Endothelial cell of umbilical vein (primary cell): ENCODE measurements around the gene NTN5. TPM values are rescaled to one million over a fixed set of nuclear protein-coding genes. Genes with fewer than 3 reads are reported as not detected.

Source experiments
- BruUV-seq: library from RNA; stranded (reverse); fragments of 400-500 nt; replicated peaks from 2 replicates; lab custom pipeline; 2021; lab: Mats Ljungman, UMichigan
- CTCF ChIA-PET: fragments of 300-600, 350-600 bp; sonication (Branson Sonifier 250); formaldehyde crosslinking; loops from one replicate; lab custom pipeline; 2021; ENCODE audit warnings: antibody characterized with exemption, inconsistent platforms; lab: Charles Lee
- POLR2A ChIA-PET: fragments of 300-600, 350-600 bp; sonication (Branson Sonifier 250); formaldehyde crosslinking; loops from one replicate; lab custom pipeline; 2021; ENCODE audit warnings: antibody characterized with exemption, inconsistent platforms; lab: Charles Lee
- DNase-seq: peaks from one replicate; pipeline ENCODE4 v3.0.0-alpha.2; 2011; ENCODE audit warnings: low read depth, low spot score
- FAIRE-seq: peaks from 2 replicates; lab custom pipeline; 2011; peaks lifted over from hg19 to GRCh38; lab: Jason Lieb, UNC
- H2AFZ ChIP-seq: 2 replicates; pipeline ENCODE4 v1.6.0; 2012; ENCODE audit warnings: low read depth, low read length, control low read depth, inconsistent platforms
- H3K27ac ChIP-seq: 2 replicates; pipeline ENCODE4 v1.5.1; 2011; ENCODE audit warnings: low read depth, mild to moderate bottlenecking, control low read depth, low read length, moderate library complexity; ENCODE audit not compliant: insufficient read depth
- H3K27me3 ChIP-seq, 2 experiments: 2 replicates each; pipeline versions ENCODE4 v1.6.0 to v1.6.1; 2011; ENCODE audit warnings: low read length in 2 of 2, mixed read lengths in 1 of 2; ENCODE audit not compliant: control insufficient read depth in 2 of 2, insufficient read depth in 2 of 2
- H3K36me3 ChIP-seq, 2 experiments: 2 replicates in 1 of 2; 3 replicates in 1 of 2; pipeline ENCODE4 v1.5.1; 2011; ENCODE audit warnings: low read length in 2 of 2, mild to moderate bottlenecking in 1 of 2, moderate library complexity in 1 of 2; ENCODE audit not compliant: control insufficient read depth in 2 of 2, insufficient read depth in 2 of 2; ENCODE audit errors: extremely low read depth in 1 of 2
- H3K4me1 ChIP-seq: 3 replicates; pipeline ENCODE4 v1.5.1; 2011; ENCODE audit warnings: mild to moderate bottlenecking, low read length; ENCODE audit not compliant: control insufficient read depth, insufficient read depth; ENCODE audit errors: extremely low read depth
- H3K4me2 ChIP-seq: 2 replicates; pipeline ENCODE4 v1.6.1; 2011; ENCODE audit warnings: low read length, control low read depth, mixed read lengths; ENCODE audit not compliant: insufficient read depth
- H3K4me3 ChIP-seq, 3 experiments: fragments of 200-600 bp in 1 of 3; sonication (generic), shearing (Covaris generic) in 1 of 3; replicated peaks in 1 of 3; 2 replicates each; pipeline ENCODE4 v1.5.1; 2011 to 2016; ENCODE audit warnings: control low read depth in 3 of 3, low read length in 3 of 3, mild to moderate bottlenecking in 2 of 3, inconsistent platforms in 1 of 3, low read depth in 1 of 3, moderate library complexity in 1 of 3; ENCODE audit not compliant: insufficient read depth in 1 of 3
- H3K79me2 ChIP-seq: 2 replicates; pipeline ENCODE4 v1.6.0; 2012; ENCODE audit warnings: low read length, inconsistent platforms; ENCODE audit not compliant: control insufficient read depth, insufficient read depth
- H3K9ac ChIP-seq: replicated peaks from 2 replicates; pipeline ENCODE3; 2011; ENCODE audit warnings: low read length, control low read depth; ENCODE audit not compliant: insufficient read depth; ENCODE audit errors: extremely low read depth
- H3K9me1 ChIP-seq: replicated peaks from 3 replicates; pipeline ENCODE4 v1.6.0; 2011; ENCODE audit warnings: mild to moderate bottlenecking, low read length; ENCODE audit not compliant: control insufficient read depth, insufficient read depth; ENCODE audit errors: extremely low read depth
- H3K9me3 ChIP-seq: replicated peaks from 2 replicates; pipeline ENCODE4 v1.5.1; 2012; ENCODE audit warnings: low read length, inconsistent platforms; ENCODE audit not compliant: control insufficient read depth, insufficient read depth
- H4K20me1 ChIP-seq: replicated peaks from 2 replicates; pipeline ENCODE3; 2011; ENCODE audit warnings: mild to moderate bottlenecking, low read length; ENCODE audit not compliant: control insufficient read depth, insufficient read depth; ENCODE audit errors: extremely low read depth
- EZH2 ChIP-seq: IDR thresholded peaks from 2 replicates; pipeline ENCODE4 v1.6.1; 2012; ENCODE audit warnings: borderline replicate concordance, low read depth, mild to moderate bottlenecking, moderate library complexity, low read length, inconsistent platforms; ENCODE audit not compliant: severe bottlenecking
- FOS ChIP-seq: IDR thresholded peaks from 2 replicates; pipeline ENCODE4 v1.6.1; 2011; ENCODE audit warnings: mild to moderate bottlenecking, low read length, moderate library complexity, borderline replicate concordance; ENCODE audit not compliant: insufficient read depth
- GATA2 ChIP-seq: IDR thresholded peaks from 2 replicates; pipeline ENCODE4 v1.7.0; 2011; ENCODE audit warnings: low read depth, mild to moderate bottlenecking, moderate library complexity, mixed read lengths, low read length; ENCODE audit not compliant: insufficient read length, insufficient read depth
- JUN ChIP-seq: IDR thresholded peaks from 2 replicates; pipeline ENCODE4 v1.6.1; 2011; ENCODE audit warnings: borderline replicate concordance, low read depth; ENCODE audit not compliant: insufficient read length, insufficient read depth
- MYC ChIP-seq: IDR thresholded peaks from one replicate; pipeline ENCODE4 v1.6.1; 2011; ENCODE audit warnings: mild to moderate bottlenecking, low read depth, low read length
- POLR2A ChIP-seq: IDR thresholded peaks from 2 replicates; pipeline ENCODE4 v1.6.1; 2012; ENCODE audit warnings: low read depth, mild to moderate bottlenecking, control low read depth, low read length
- POLR2AphosphoS5 ChIP-seq: IDR thresholded peaks from 2 replicates; pipeline ENCODE4 v1.6.1; 2012; ENCODE audit warnings: low read depth, mild to moderate bottlenecking, control low read depth, low read length, moderate library complexity; ENCODE audit not compliant: insufficient read depth
- dilution Hi-C: fragments of 300-500 bp; cut with MboI; formaldehyde crosslinking; loops from one replicate; pipeline ENCODE4 v1.15.0; 2019; ENCODE audit warnings: low sequenced_read_pairs; ENCODE audit not compliant: extremely low pct_ligation_motif_present
- intact Hi-C: fragments of 100-400 bp; cut with micrococcal nuclease; formaldehyde crosslinking; loops from one replicate; pipeline ENCODE4 v1.10.0; 2022
- polyA plus RNA-seq, 4 experiments: library from polyadenylated mRNA; depleted of rRNA in 3 of 4; stranded (reverse) in 3 of 4; unstranded in 1 of 4; fragments of >200 nt; gene quantifications; 2 replicates each; pipeline versions ENCODE4 v1.2.1 to v1.2.3, GENCODE V29; 2011 to 2012; ENCODE audit warnings: missing spikeins in 1 of 4
- total RNA-seq: library from RNA; stranded (reverse); gene quantifications from 2 replicates; pipeline ENCODE4 v1.2.3, GENCODE V29; 2021
- TF ChIP-seq, protein P1 (sequence below), 2 donors: IDR thresholded peaks; 1 replicate in 1 of 2; 2 replicates in 1 of 2; pipeline ENCODE4 v1.5.1; 2011; ENCODE audit warnings: low read length in 2 of 2, mild to moderate bottlenecking in 2 of 2, moderate library complexity in 2 of 2, control low read depth in 1 of 2, inconsistent platforms in 1 of 2, low read depth in 1 of 2; ENCODE audit not compliant: insufficient read depth in 1 of 2; ENCODE audit errors: extremely low read depth in 1 of 2
- TF ChIP-seq, protein P2 (sequence below): IDR thresholded peaks from 2 replicates; pipeline ENCODE4 v1.6.1; 2011; ENCODE audit not compliant: insufficient read depth, insufficient read length

NTN5 gene
- total and polyA plus RNA-seq, 2 donors (not counting 3 experiments of a cell fraction or from before 2014, with no cell fraction given): 0.11 TPM; not detected in 1

DNA sequence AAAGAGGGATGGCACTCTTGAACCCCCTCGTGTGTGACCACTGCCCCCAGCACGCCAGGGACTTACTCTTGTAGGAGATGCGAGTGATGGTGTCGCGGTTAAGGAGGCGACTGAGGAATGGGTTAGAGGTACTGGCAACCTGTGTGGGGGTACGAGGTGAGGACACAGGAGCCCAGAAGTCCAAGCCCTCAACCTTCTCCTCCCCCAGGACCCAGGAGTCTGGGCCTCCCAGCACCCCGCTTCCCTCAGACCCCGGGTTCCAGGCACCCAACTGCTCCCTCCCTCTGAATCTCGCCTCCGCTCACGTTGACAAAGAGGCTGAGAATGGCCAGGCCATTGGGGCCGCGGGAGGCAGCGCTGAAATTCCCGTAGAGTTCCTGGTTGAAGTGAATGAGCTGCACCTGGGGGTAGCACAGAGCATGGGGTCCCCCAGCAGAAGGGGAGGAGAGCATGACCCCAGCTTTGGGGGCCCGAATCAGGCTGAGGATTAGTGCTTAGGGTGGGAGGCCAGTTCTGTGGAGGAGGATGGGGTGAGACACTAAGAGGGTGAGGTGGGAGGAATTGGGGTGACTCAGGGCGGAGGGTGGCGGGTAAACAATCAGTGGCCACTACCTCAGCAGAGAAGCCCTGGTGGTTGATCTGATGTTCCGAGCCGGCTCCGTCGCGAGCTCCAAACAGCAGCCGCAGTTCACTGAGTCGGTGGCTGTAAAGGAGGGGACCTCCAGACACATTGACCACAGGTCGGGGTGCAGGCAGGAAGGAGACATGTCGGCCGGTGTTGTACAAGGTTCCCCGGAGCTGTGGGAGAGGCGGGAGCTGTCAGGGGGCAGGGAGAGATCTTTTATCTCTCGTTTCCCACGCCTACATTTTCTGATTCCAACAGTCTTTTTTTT, 33.1 kb downstream of the NTN5 start:
- no peak for FAIRE-seq

More for the DNA sequence above, 33.1 kb downstream of the NTN5 start:
- H3K9me3 ChIP-seq: no peaks in the 10 kb centered on the region
- H4K20me1 ChIP-seq: no peaks in the 10 kb centered on the region
- H3K9me1 ChIP-seq: no peaks in the 10 kb centered on the region
- peaks cover 19% of the 10 kb centered on the region for H3K4me1 ChIP-seq
- no peak overlapping the region for H3K4me3 ChIP-seq
- H3K4me2 ChIP-seq: no peak overlapping the region
- H3K27ac ChIP-seq: no peak overlapping the region
- peaks cover 5 to 13% of the 10 kb centered on the region in 2 experiments for H3K27me3 ChIP-seq
- H3K9ac ChIP-seq: no peak overlapping the region
- dilution Hi-C loops (no loop called here), intact Hi-C loops (loop anchor here (5.0 to 10.0 kb wide), 2 partner anchors 333 to 355 kb away; partner anchors contain the start of genes GYS1 and RUVBL2)
- no peak for DNase-seq
- no TSS peak for BruUV-seq
- ChIA-PET CTCF (no interaction called here), POLR2A (no interaction called here)
- TF ChIP-seq, protein P1, sequence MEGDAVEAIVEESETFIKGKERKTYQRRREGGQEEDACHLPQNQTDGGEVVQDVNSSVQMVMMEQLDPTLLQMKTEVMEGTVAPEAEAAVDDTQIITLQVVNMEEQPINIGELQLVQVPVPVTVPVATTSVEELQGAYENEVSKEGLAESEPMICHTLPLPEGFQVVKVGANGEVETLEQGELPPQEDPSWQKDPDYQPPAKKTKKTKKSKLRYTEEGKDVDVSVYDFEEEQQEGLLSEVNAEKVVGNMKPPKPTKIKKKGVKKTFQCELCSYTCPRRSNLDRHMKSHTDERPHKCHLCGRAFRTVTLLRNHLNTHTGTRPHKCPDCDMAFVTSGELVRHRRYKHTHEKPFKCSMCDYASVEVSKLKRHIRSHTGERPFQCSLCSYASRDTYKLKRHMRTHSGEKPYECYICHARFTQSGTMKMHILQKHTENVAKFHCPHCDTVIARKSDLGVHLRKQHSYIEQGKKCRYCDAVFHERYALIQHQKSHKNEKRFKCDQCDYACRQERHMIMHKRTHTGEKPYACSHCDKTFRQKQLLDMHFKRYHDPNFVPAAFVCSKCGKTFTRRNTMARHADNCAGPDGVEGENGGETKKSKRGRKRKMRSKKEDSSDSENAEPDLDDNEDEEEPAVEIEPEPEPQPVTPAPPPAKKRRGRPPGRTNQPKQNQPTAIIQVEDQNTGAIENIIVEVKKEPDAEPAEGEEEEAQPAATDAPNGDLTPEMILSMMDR (IDR thresholded peaks at IDR 0.05; ENCODE audit: extremely low read depth in 1 of 2, insufficient read depth in 1 of 2, low read depth in 1 of 2, low read length in 2 of 2): no peak
- TF ChIP-seq EZH2: no peak
- TF ChIP-seq POLR2A: no peak
- TF ChIP-seq FOS: no peak
- TF ChIP-seq POLR2AphosphoS5: no peak
- no peak for TF ChIP-seq GATA2
- no peak for TF ChIP-seq MYC
- TF ChIP-seq, protein P2, sequence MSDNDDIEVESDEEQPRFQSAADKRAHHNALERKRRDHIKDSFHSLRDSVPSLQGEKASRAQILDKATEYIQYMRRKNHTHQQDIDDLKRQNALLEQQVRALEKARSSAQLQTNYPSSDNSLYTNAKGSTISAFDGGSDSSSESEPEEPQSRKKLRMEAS: no peak
- no peak for TF ChIP-seq JUN
- H3K36me3 ChIP-seq: no peaks in the 10 kb centered on the region
- H3K79me2 ChIP-seq: no peaks in the 10 kb centered on the region
- H2AFZ ChIP-seq: no peak overlapping the region
